Measurements from ENCODE around the gene NHS. TPM values are rescaled to one million over a fixed set of nuclear protein-coding genes. Genes with fewer than 3 reads are reported as not detected.
A peak's percentile ranks its signal among the peaks of the same experiment; 100 is the strongest.

NHS gene
- total RNA-seq, 1 donor from 2014 or later = 2.6 TPM

DNA sequence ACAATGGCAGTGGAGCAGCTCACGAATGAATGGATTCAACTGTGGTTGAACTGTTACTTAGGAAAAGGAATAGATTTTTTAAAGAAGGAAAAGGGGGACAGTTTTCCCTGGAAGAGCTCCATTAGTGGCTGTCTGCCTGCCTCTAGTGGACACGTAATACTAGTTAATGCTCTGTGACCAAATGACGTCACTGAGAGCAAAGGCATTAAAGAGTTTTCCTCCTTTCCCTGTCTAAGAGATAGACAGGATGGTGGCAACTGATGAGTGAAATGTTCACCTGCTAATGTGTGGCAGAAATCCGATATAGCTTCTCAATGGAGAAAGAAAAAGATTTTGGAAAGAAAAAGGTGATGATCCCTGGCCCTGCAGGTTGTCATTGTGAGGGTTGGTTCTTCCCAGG lies 310.0 kb downstream of the NHS start:
- DNase-seq (ENCODE audit: low spot score) = no peak
- intact Hi-C loops (cut with DNase I) = no loop called here

DNA sequence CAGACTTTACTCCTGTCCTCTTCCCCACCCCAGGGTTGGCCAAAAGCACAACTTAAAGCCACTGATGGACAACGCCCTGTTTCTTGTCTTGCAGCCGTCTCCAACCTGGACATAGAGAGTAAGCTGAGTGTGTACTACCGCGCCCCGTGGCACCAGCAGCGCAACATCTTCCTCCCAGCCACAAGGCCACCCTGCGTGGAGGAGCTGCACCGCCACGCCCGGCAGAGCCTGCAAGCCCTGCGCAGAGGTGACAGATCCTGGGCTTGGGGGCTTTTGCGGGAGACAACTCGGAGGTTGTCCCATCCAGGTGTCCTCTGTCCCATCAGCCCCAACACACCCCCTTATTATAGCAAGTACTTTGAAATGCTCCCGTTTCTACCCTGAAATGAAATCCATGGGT lies 312.6 kb downstream of the NHS start:
- intact Hi-C loops (cut with DNase I) = no loop called here
- DNase-seq (ENCODE audit: low spot score) = no peak

DNA sequence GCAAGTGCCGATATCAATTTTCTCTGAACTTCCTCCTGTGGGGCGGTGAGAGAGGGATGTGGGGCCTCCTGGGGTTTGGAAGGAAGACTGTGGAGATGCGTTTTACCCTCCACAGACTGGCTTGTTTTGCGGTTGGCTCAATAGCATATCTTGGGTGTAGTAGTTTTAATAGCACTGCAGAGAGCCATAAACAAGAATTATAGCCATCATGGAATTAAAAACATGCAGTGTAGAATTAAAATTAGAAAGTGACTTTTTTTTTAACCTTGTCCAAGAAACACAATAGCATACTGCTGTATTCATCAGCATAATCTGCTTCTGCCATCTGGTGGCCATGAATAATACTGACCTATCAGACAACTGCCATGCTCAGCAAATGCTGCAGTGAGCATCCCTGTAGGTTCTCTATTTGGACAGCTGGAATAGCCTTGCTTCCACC lies 315.0 kb downstream of the NHS start:
- DNase-seq (ENCODE audit: low spot score) = no peak
- intact Hi-C loops (cut with DNase I) = loop anchor here (2.0 kb wide), 1 partner anchor 447 kb away; no protein-coding TSS in a partner anchor

DNA sequence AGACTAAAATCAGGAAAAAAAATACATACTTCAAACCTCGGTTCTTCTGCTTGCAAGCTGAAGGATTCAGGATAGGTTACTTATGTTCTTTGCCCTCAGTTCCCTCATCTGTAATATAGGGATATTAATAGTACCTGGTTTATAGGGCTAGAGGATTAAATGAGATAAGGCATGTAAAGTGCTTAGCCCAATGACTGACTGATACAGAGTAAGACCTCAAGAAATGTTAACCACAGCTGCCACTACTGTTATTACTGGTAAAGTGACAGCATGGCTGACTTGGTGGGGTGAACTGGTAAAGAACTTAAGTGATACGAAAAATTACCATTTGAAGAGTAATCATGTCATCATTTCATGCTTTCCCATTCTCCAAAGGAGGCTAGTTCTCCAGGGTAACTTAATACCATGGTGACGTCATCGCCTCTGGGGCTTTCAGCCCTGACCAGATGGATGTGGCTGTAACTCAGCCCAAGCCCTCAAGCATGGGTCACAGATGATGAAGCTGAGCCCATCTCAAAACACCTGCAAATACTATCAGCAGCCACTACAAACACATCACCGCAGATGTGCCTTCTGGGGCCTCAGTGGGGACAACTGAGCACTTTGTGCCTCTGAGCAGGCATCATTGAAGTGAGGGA lies 317.8 kb downstream of the NHS start:
- intact Hi-C loops (cut with DNase I) = no loop called here
- no peak for DNase-seq (ENCODE audit: low spot score)

DNA sequence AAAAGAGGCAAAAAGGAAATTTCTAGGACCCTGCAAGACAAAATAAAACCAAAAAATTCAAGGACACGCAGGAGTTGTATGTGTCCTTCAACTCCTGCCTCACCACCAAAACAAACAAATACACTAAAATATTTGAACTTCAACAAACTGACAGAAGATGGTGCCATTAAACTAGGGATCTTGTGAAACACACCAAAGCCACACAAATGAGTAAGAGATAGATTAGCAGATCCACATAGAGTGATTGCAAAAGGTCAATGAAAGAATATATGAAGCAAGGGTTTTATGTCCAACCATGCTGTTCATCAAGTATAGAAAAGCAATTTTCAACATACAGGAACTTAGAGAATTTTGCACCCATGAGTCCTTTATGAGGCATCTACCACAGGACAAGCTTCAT lies 322.2 kb downstream of the NHS start:
- DNase-seq (ENCODE audit: low spot score) = no peak
- intact Hi-C loops (cut with DNase I) = no loop called here

DNA sequence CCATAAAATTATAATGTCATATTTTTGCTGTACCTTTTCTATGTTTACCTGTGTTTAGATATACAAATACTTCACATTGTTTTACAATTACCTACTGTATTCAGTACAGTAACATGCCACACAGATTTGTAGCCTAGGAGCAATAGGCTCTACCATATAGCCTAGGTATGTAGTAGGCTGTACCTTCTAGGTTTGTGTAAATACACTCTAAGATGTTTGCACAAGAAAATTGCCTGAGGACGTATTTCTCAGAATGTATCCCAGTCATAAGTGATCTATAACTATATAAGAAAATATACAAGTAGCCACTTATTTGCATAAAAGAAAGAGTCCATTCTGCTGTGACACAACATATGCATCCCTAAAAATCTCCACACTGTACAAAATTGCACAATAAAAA lies 326.0 kb downstream of the NHS start:
- intact Hi-C loops (cut with DNase I) = no loop called here
- no peak for DNase-seq (ENCODE audit: low spot score)

DNA sequence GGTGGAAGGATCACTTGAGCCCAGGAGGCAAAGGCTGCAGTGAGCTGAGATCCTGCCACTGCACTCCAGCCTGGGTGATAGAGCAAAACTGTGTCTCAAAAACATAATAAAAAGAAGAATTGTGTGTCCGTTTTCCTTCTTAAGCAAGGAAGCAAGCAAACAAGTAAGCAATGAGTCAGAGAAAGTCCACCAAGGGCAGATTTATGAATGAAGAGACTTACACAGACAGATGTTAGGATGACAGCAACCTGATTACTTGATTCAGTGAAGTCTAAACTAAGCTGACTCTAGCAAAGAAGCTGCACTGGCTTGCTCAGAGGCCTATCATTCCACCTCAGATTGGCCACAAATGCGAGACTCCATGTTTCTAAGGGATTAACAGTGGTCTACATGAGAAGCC lies 328.2 kb downstream of the NHS start:
- DNase-seq (ENCODE audit: low spot score) = no peak
- intact Hi-C loops (cut with DNase I) = no loop called here

DNA sequence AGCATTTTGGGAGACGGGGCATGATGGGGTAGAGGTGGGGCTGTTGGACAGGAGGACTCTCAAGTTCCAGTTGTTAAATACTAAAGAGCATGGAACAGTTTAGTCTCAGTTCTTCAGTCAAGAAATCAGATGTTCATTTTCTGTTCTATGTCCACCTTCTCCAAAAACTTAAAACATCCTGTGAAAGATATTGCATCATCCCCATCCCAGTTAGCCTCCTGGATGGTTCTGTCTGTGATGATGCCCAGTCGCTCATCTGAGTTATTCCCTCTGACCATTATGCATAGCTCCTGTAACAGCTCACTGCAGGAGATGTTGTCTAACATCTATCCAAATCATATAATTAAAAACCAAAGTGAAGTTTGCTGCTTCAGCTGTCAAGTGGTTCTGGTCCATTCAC lies 330.2 kb downstream of the NHS start:
- no peak for DNase-seq (ENCODE audit: low spot score)
- intact Hi-C loops (cut with DNase I) = no loop called here

DNA sequence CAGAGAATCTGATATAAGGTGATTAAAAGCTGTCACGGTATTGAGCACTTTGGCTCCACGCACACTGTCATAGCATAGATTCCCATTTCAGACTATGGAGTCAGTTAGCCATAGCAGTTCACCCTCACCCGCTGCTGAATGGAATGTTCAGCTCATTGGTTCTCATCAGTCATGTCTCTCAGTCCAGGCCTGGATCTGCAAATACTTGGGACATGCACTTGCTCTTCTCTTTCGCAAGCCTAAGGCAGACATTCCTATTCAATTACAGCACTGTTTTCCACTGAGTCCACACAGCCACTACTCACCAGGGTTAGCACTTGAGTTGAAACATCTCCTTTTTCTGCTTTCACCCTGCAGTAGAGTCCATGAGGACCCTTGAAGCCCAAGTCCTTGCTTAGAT lies 331.7 kb downstream of the NHS start:
- no peak for DNase-seq (ENCODE audit: low spot score)
- intact Hi-C loops (cut with DNase I) = no loop called here

DNA sequence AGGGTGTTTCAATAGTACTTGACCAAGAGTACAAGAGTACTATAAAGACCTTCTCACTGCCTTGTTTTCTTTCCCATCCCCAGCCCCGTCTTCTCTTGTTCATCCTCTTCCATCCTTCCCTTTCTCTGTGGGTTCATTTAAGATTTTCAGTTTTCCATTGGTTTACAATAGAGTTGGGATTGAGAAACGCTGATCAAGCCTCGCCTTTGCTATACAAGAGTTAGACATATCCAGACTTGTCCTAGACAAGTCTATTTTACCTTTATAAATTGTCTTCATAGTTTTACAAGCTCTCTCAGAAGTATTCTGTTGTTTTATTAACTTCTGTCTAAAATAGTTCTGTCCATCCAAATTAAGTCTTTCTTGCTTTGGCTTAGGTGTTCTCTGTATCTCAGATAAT lies 332.7 kb downstream of the NHS start:
- no peak for DNase-seq (ENCODE audit: low spot score)
- intact Hi-C loops (cut with DNase I) = no loop called here

DNA sequence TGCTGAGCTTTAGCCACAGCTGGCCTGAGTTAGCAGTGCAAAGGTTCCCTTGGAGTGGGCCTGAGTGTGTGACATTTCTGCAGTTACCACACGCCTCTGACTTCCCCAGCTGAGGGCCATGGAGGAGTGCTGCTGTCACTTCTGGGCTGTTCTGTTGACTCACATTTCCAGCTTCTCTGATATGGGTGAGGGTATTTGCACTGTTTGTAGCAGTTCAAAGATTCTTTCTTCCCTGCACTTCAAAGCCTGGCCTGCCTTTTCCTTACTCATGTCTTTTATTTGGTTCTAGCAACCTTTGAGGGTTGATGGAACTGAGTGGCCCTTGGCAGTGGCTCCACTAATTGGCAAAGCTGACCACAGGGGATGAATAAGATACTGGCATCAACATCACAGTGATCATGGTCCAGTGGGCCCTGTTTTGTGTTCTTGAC lies 335.9 kb downstream of the NHS start:
- intact Hi-C loops (cut with DNase I) = no loop called here
- DNase-seq (ENCODE audit: low spot score) = no peak

DNA sequence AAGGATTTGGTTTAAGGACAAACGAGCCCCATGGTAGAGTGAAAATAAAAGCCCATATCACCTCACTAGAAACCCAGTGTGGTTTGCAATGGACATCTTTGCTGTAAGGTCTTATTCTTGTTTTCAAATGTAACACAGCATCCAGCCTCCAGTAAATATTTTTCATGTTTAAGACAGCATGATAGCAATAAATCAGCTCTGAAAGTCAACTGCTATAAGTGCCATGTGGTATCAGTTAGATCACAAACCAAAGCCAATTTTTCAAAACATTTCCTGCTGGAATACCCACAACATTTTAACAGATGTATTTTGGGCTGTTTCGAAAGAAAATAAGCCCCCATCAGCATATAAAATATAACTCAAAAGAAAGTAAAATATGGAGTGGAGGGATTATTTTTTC lies 338.3 kb downstream of the NHS start:
- intact Hi-C loops (cut with DNase I) = no loop called here
- DNase-seq (ENCODE audit: low spot score) = no peak

DNA sequence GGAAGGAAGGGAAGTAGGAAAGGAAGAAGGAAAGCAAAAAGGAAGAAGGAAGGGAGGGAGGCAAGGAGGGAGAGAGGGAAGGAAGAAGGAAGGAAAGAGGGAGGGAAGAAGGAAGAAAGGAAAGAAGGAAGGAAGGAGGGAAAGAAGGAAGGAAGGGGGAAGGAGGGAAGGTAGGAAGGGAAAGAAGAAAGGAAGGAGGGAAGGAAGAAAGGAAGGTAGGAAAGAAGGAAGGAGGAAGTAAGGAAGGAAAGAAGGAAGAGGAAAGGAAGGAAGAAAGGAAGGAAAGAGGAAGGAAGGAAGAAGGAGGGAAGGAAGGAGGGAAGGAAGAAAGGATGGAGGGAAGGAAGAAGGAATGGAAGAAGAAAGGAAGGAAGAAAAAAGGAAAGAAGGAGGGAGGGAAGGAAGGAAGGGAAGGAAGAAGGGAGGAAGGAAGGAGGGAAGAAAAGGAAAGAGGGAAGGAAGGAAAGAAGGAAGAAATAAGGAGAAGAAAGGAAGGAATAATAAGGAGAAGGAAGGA lies 343.7 kb downstream of the NHS start:
- DNase-seq (ENCODE audit: low spot score) = no peak
- intact Hi-C loops (cut with DNase I) = no loop called here

DNA sequence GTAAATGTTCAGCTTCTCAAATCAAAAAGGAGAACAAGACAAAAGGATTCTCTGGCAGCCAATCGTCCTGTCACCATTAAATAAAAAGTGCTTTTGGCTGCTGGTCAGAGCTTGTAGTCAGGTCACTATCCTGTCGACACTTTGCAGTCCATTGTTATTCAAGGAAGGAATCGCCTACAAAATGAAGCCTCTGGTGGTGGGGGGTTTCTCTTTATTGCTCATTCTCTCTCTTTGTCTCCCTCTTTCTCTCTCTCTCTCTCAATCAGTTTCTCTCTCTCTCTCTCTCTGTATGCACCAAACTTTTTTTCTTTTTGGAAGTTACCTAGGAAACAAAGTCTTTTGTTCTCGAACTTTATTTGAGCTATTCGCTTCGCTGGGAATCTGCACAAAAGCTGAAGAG lies 344.7 kb downstream of the NHS start:
- intact Hi-C loops (cut with DNase I) = no loop called here
- DNase-seq (ENCODE audit: low spot score) = no peak

DNA sequence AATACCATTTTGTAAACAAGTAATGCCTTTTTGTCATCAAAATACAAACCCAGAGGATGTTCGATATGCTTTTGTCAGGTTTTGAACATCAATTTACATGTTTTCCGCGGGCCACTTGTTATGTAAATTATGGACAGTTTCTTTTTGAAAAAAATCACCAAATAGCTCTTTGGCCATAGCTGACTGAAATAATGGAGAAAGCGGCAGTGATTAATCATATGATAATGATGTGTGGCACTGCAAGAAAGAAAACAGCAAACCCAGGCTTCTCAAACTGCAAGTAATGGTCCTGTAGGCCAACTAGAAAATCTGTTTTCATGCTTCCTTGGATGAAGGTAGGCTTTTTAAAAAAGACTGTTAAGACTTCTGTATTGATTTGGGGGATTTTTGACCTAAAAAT lies 346.7 kb downstream of the NHS start:
- DNase-seq (ENCODE audit: low spot score) = no peak
- intact Hi-C loops (cut with DNase I) = no loop called here

DNA sequence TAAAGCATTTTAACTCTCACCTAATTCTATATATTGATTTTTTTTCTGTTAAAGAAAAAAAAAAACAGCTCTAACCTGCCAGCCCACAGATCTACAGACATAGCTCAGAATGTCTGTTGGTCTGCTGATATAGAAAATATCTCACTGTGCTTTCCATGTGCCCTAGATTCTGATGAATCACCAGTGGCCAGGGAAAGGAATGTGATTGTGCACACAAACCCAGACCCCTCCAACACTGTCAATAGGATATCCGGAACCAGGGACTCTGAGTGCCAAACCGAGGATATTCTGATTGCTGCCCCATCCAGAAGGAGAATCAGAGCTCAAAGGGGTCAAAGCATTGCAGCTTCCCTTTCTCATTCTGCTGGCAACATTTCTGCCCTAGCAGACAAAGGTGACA lies 350.2 kb downstream of the NHS start:
- DNase-seq (ENCODE audit: low spot score) = no peak
- intact Hi-C loops (cut with DNase I) = no loop called here

DNA sequence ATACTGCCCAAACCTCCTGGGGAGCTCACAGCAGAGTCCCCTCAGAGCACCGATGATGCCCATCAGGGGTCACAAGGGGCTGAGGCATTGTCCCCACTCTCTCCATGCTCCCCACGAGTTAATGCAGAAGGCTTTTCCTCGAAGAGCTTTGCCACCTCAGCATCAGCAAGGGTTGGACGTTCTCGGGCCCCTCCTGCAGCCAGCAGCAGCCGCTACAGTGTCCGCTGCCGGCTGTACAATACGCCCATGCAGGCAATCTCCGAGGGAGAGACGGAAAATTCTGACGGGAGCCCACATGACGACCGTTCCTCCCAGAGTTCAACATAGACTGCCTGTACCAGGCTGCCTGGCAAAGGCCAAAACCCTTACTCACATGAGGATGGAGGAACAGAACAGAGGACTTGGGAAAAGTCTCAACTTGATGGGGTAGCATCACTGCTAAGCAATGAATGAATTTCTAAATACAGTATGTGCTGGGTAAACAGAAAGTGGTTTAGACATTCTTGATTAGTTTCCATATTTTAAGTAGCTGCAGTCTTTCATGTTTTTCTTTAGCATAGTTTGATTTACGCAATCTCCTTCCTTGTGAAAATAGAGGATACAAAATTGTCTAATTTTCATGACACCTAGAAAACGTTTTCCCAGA lies 357.3 kb downstream of the NHS start:
- intact Hi-C loops (cut with DNase I) = no loop called here
- DNase-seq (ENCODE audit: low spot score) = no peak

DNA sequence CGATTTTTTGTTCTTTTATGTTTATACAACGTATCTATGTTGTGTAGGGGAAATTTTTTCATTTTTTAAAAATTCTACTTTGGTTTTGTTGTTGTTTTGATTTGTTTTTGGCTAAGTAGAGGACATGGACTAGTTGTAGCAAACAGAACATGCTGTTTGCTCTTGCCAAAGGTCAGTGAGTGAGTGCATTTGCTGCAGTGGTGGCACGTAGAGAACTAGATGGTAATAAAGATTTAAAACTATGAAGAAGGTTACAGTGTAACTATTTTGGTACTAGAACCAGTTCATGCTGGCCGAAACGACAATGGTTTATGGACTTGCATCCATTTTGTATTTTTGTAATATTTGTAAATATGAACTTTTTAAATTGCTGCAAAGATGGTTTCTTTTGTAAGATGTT lies 360.4 kb downstream of the NHS start:
- no peak for DNase-seq (ENCODE audit: low spot score)
- intact Hi-C loops (cut with DNase I) = no loop called here

DNA sequence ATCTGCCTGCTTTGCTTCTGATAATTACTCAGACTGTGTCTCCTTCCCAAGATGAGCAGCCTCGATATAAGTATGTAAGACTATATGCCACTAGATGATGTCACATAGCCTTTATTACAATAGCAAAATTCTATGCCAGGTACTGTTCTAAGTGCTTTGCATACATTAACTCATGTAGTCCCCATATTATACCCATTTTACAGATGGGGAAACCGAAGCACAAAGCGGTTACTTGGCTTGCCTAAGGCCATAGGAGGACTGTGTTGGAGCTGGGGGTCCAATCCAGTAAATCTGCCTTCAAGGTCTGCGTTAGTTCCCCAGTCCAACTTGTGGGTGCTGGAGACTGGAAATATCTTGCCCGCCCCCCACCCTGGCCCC lies 361.5 kb downstream of the NHS start:
- intact Hi-C loops (cut with DNase I) = no loop called here
- no peak for DNase-seq (ENCODE audit: low spot score)

DNA sequence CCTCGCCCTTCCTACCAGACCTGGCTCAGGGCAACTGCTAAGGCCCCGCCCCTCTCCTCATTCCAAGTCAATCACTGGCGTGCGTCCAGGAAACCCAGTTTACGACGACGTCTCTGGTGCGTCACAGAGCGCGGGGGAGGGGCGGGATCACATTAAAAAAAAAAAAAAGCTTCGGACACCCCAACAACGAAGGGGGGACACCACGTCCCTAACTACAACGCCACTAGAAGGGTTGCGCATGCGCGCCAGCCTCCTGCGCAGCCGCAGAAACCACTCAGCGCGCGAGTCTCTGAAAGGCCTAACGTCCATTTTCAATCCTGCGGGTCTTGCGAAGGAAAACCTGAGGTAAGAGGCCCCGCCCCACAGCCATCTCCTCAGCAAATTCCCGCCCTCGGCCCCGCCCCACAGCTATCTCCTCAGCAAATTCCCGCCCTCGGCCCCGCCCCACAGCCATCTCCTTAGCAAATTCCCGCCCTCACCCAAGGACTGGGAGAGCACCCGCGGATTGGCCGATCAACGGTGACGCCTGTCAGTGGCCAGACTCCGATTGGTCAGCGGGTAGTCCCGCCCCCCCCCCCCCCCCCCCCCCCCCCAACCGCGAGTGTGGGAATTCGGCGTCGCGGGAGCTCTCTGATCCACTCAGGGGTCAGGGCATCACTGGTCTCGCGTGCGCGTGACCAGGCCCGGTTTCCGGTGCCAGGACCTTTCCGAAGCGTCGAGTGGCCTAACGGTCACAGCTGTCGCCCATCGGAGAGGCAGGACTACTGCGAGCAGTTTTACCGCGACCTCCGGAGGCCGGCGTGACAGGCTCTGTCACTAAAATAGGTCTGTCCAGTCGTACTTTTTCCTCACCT lies 362.1 kb downstream of the NHS start, which contains the start of gene SCML1:
SCML1 (plus strand) TSS at position 638 of the 854 bp plus-strand sequence. CDS start 6,694 bp downstream, outside the sequence.
- peak; percentile 96 for DNase-seq (ENCODE audit: low spot score)
- intact Hi-C loops (cut with DNase I) = no loop called here

DNA sequence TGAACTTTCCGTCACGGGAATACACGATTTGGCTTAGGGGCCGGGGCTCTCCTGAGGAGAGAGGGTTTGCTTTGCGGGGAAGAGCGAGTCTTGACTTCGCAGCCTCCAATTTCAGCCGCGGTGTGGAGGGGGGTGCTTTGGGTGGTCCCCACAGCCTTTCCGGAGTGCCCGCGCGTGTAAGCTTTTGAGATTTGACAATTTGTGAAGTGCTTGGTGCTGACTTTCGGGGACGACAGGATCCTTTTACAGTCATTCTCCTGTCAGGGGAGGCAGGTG lies 362.6 kb downstream of the NHS start:
- no peak for DNase-seq (ENCODE audit: low spot score)
- intact Hi-C loops (cut with DNase I) = no loop called here
